HepG2 (cell line): ENCODE measurements around the gene BEAN1. TPM values are rescaled to one million over a fixed set of nuclear protein-coding genes. Genes with fewer than 3 reads are reported as not detected.

Experiments used
- ATAC-seq: fragments of 200-7000 bp; cut with Tn5 transposase; 3 replicates; pipeline ENCODE4 v1.9.1; 2020; ENCODE audit warnings: mild to moderate bottlenecking, moderate library complexity
- BruUV-seq: library from RNA; stranded (reverse); fragments of 400-500 nt; replicated peaks from 2 replicates; lab custom pipeline; 2021; lab: Mats Ljungman, UMichigan
- CTCF ChIA-PET: fragments of 300-600 bp; formaldehyde crosslinking; extraction: SDS; loops from one replicate; lab custom pipeline; 2021; ENCODE audit warnings: low total read pairs, inconsistent platforms, low intra/inter-chr PET ratio; lab: Yijun Ruan, JAX
- POLR2A ChIA-PET: fragments of 350-600 bp; sonication (Branson Sonifier 250); formaldehyde crosslinking; loops from one replicate; lab custom pipeline; 2020; ENCODE audit warnings: antibody characterized with exemption, inconsistent platforms; lab: Yijun Ruan, JAX
- DNase-seq: peaks from one replicate; pipeline ENCODE4 v3.0.0-alpha.2; 2015; ENCODE audit warnings: low spot score
- FAIRE-seq: peaks from 3 replicates; lab custom pipeline; 2011; peaks lifted over from hg19 to GRCh38; lab: Jason Lieb, UNC
- H2AFZ ChIP-seq: one replicate; pipeline ENCODE4 v1.6.1; 2011; ENCODE audit warnings: low read length, inconsistent platforms
- H3K27ac ChIP-seq: fragments of 300-600 bp; 3 replicates; pipeline ENCODE4 v1.8.0; 2011; ENCODE audit warnings: mixed run types, mild to moderate bottlenecking, mixed read lengths, low read length, inconsistent platforms; ENCODE audit not compliant: insufficient read depth; ENCODE audit errors: extremely low read length
- H3K27me3 ChIP-seq, 2 experiments: fragments of 200-600 bp in 1 of 2; 2 replicates in 1 of 2; 3 replicates in 1 of 2; pipeline versions ENCODE4 v1.6.0 to v1.8.0; 2011; ENCODE audit warnings: low read length in 2 of 2, mild to moderate bottlenecking in 2 of 2, moderate library complexity in 2 of 2, inconsistent platforms in 1 of 2; ENCODE audit not compliant: insufficient read depth in 2 of 2, control insufficient read depth in 1 of 2
- H3K36me3 ChIP-seq, 2 experiments: fragments of 200-600 bp in 1 of 2; replicated peaks in 1 of 2; 2 replicates in 1 of 2; 3 replicates in 1 of 2; pipeline versions ENCODE4 v1.5.1 to v1.8.0; 2011; ENCODE audit warnings: low read length in 2 of 2, inconsistent platforms in 1 of 2; ENCODE audit not compliant: insufficient read depth in 2 of 2, control insufficient read depth in 1 of 2
- H3K4me1 ChIP-seq: 2 replicates; pipeline ENCODE4 v1.5.1; 2012; ENCODE audit warnings: low read length, inconsistent platforms; ENCODE audit not compliant: insufficient read depth
- H3K4me2 ChIP-seq: 2 replicates; pipeline ENCODE4 v1.6.0; 2011; ENCODE audit warnings: low read depth, low read length, inconsistent platforms
- H3K4me3 ChIP-seq, 3 experiments: fragments of 200-600 bp in 1 of 3; sonication (generic), shearing (Covaris generic) in 1 of 3; replicated peaks in 1 of 3; 2 replicates each; pipeline ENCODE4 v1.5.1; 2011 to 2016; ENCODE audit warnings: low read length in 3 of 3, inconsistent platforms in 2 of 3, low read depth in 2 of 3, mild to moderate bottlenecking in 2 of 3, control low read depth in 1 of 3, mixed read lengths in 1 of 3; ENCODE audit not compliant: insufficient read depth in 1 of 3
- H3K79me2 ChIP-seq: one replicate; pipeline ENCODE4 v1.6.1; 2011; ENCODE audit warnings: low read length, inconsistent platforms; ENCODE audit not compliant: insufficient read depth
- H3K9ac ChIP-seq: 2 replicates; pipeline ENCODE4 v1.6.0; 2011; ENCODE audit warnings: mild to moderate bottlenecking, low read depth, low read length, inconsistent platforms; ENCODE audit not compliant: insufficient read depth
- H3K9me3 ChIP-seq: 2 replicates; pipeline ENCODE4 v1.5.1; 2012; ENCODE audit warnings: mild to moderate bottlenecking, low read length
- H4K20me1 ChIP-seq: 2 replicates; pipeline ENCODE4 v1.6.0; 2011; ENCODE audit warnings: inconsistent platforms, mild to moderate bottlenecking, low read length, moderate library complexity; ENCODE audit not compliant: insufficient read depth
- SMC3 ChIP-seq: IDR thresholded peaks from 2 replicates; pipeline ENCODE4 v1.6.1; 2011; ENCODE audit warnings: low read length, improper control_type of control experiment
- STAG1 ChIP-seq: sonication (generic); formaldehyde crosslinking; IDR thresholded peaks from 2 replicates; pipeline ENCODE4 v1.4.0; 2020; ENCODE audit warnings: missing genetic modification reagents
- ZNF768 ChIP-seq: sonication (generic); formaldehyde crosslinking; IDR thresholded peaks from 2 replicates; pipeline ENCODE4 v1.4.0; 2020; ENCODE audit warnings: missing genetic modification reagents
- WGBS: methylation state at CpG from one replicate; pipeline ENCODE4 v1.1.6; 2017; ENCODE audit warnings: low lambda C conversion rate; 5-methylcytosine and 5-hydroxymethylcytosine counted together
- in situ Hi-C: cut with HindIII; loops from 2 replicates; pipeline ENCODE4 v1.10.0; 2017; ENCODE audit warnings: low pct_unique_long_range_greater_than_20kb; ENCODE audit not compliant: extremely low pct_ligation_motif_present
- intact Hi-C: fragments of 100-400 bp; cut with micrococcal nuclease; formaldehyde crosslinking; loops from one replicate; pipeline ENCODE4 v1.10.0; 2022; ENCODE audit not compliant: unreplicated experiment
- polyA plus RNA-seq, 8 experiments: library from polyadenylated mRNA; depleted of rRNA in 3 of 8; stranded (reverse) in 7 of 8; unstranded in 1 of 8; fragments of >200 nt; fragmentation: Illumina TruSeq in 4 of 8; extraction: Trizol in 4 of 8; gene quantifications; 2 replicates each; pipeline versions ENCODE4 v1.2.1 to v1.2.3, GENCODE V29; 2011 to 2016; ENCODE audit warnings: low read depth in 4 of 8, missing spikeins in 1 of 8, mixed read lengths in 1 of 8; ENCODE audit not compliant: insufficient read depth in 1 of 8
- total RNA-seq, 5 experiments: library from RNA; depleted of rRNA; stranded (reverse); fragments of >200 nt; fragmentation: Illumina TruSeq; extraction: Trizol; gene quantifications; 2 replicates each; pipeline ENCODE4 v1.2.3, GENCODE V29; 2016; ENCODE audit warnings: low read depth in 1 of 5
- TF ChIP-seq, protein P1 (sequence below): sonication (generic); formaldehyde crosslinking; IDR thresholded peaks from 2 replicates; pipeline ENCODE4 v1.5.1; 2020; ENCODE audit warnings: mild to moderate bottlenecking, missing genetic modification reagents, moderate library complexity
- TF ChIP-seq, protein P2 (sequence below): sonication (generic); formaldehyde crosslinking; IDR thresholded peaks from 2 replicates; pipeline ENCODE4 v1.8.0; 2022; ENCODE audit warnings: low read depth, missing genetic modification reagents
- TF ChIP-seq, protein P3 (sequence below): sonication (generic); formaldehyde crosslinking; IDR thresholded peaks from 2 replicates; pipeline ENCODE4 v1.5.0; 2020; ENCODE audit warnings: mild to moderate bottlenecking, missing genetic modification reagents, moderate library complexity

Gene BEAN1
- total and polyA plus RNA-seq, 2 of the 13 experiments (the other 11 are each of a cell fraction or from before 2014, with no cell fraction given) = 0.53 to 1.4 TPM

DNA sequence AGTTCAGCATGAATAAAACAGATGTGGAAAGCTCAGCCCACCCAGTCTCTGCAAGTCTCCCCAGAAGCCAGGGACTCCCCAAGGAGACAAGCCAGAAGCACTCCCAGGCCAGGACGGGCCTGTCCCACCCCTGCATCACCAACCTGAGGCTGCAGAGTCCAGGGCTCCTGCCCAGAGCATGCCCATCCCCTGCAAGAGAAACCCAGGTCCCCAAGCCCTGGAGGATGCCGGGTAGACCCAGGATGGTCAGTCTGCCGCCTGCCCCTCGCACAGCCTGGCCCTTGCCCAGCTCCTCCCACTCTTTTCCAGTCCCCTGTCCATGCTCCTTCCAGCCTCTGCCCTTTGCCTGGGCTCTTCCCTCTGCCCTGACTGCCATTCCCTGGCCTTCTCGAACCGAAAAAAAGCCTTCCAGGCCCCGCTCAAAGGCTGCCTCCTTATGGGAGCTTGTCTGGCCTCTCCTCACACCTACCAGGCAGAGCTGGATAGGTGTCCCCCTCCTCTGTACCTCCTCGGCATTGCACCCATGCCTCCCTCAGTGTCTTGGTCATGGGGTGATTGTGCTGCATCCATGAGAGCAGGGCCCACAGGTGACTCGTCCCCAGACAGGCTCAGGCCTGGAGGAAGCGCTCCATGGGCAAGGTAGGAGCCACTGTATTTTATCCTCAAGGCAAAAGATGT, 44.8 kb downstream of the BEAN1 start:
- ATAC-seq = peak; percentile 61
- 24% methylated on average over 10 of the region's 10 CpGs for WGBS

More for the DNA sequence above, 44.8 kb downstream of the BEAN1 start:
- Histone ChIP-seq H3K4me2 (no peak overlapping the region), H3K9me3 (no peaks in the 10 kb centered on the region), H2AFZ (no peak overlapping the region), H3K4me3 (no peak overlapping the region), H3K27ac (no peak overlapping the region), H3K9ac (no peak overlapping the region), H4K20me1 (no peaks in the 10 kb centered on the region), H3K36me3 (no peaks in the 10 kb centered on the region), H3K27me3 (peaks cover 5 to 57% of the 10 kb centered on the region in 2 experiments), H3K4me1 (peaks cover 25% of the 10 kb centered on the region), H3K79me2 (no peaks in the 10 kb centered on the region)
- in situ Hi-C loops (no loop called here), intact Hi-C loops (no loop called here)
- ChIA-PET POLR2A (interaction anchor here (1.3 kb wide), 1 partner anchor 38 kb away, joined by 3 read pairs; no protein-coding TSS in a partner anchor), CTCF (no interaction called here)
- FAIRE-seq = no peak
- no TSS peak for BruUV-seq
- peak; percentile 20 for DNase-seq
- TF ChIP-seq, protein P1, sequence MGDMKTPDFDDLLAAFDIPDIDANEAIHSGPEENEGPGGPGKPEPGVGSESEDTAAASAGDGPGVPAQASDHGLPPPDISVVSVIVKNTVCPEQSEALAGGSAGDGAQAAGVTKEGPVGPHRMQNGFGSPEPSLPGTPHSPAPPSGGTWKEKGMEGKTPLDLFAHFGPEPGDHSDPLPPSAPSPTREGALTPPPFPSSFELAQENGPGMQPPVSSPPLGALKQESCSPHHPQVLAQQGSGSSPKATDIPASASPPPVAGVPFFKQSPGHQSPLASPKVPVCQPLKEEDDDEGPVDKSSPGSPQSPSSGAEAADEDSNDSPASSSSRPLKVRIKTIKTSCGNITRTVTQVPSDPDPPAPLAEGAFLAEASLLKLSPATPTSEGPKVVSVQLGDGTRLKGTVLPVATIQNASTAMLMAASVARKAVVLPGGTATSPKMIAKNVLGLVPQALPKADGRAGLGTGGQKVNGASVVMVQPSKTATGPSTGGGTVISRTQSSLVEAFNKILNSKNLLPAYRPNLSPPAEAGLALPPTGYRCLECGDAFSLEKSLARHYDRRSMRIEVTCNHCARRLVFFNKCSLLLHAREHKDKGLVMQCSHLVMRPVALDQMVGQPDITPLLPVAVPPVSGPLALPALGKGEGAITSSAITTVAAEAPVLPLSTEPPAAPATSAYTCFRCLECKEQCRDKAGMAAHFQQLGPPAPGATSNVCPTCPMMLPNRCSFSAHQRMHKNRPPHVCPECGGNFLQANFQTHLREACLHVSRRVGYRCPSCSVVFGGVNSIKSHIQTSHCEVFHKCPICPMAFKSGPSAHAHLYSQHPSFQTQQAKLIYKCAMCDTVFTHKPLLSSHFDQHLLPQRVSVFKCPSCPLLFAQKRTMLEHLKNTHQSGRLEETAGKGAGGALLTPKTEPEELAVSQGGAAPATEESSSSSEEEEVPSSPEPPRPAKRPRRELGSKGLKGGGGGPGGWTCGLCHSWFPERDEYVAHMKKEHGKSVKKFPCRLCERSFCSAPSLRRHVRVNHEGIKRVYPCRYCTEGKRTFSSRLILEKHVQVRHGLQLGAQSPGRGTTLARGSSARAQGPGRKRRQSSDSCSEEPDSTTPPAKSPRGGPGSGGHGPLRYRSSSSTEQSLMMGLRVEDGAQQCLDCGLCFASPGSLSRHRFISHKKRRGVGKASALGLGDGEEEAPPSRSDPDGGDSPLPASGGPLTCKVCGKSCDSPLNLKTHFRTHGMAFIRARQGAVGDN (CRISPR knock-in tag) = 0 out of 2 replicates have a peak, but pooled peaks have one; percentile 9
- TF ChIP-seq, protein P2, sequence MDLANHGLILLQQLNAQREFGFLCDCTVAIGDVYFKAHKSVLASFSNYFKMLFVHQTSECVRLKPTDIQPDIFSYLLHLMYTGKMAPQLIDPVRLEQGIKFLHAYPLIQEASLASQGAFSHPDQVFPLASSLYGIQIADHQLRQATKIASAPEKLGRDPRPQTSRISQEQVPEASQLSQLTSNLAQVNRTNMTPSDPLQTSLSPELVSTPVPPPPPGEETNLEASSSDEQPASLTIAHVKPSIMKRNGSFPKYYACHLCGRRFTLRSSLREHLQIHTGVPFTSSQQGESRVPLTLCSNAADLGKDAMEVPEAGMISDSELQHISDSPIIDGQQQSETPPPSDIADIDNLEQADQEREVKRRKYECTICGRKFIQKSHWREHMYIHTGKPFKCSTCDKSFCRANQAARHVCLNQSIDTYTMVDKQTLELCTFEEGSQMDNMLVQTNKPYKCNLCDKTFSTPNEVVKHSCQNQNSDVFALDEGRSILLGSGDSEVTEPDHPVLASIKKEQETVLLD = no peak
- TF ChIP-seq, protein P3, sequence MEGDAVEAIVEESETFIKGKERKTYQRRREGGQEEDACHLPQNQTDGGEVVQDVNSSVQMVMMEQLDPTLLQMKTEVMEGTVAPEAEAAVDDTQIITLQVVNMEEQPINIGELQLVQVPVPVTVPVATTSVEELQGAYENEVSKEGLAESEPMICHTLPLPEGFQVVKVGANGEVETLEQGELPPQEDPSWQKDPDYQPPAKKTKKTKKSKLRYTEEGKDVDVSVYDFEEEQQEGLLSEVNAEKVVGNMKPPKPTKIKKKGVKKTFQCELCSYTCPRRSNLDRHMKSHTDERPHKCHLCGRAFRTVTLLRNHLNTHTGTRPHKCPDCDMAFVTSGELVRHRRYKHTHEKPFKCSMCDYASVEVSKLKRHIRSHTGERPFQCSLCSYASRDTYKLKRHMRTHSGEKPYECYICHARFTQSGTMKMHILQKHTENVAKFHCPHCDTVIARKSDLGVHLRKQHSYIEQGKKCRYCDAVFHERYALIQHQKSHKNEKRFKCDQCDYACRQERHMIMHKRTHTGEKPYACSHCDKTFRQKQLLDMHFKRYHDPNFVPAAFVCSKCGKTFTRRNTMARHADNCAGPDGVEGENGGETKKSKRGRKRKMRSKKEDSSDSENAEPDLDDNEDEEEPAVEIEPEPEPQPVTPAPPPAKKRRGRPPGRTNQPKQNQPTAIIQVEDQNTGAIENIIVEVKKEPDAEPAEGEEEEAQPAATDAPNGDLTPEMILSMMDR (CRISPR knock-in tag) = peak; percentile 47
- peak; percentile 52 for TF ChIP-seq STAG1
- TF ChIP-seq ZNF768 = peak; percentile 12; the same call in 1 of the 2 replicates
- peak; percentile 35; the same call in 1 of the 2 replicates for TF ChIP-seq SMC3
